Fibroblast of the aortic adventitia (primary cell): ENCODE data around the gene LRRC53. TPM values are rescaled to one million over a fixed set of nuclear protein-coding genes. Genes with fewer than 3 reads are reported as not detected.

Experiments
- DNase-seq: peaks from one replicate; pipeline ENCODE4 v3.0.0-alpha.2; 2010; ENCODE audit warnings: low read depth
- H3K4me3 ChIP-seq: 2 replicates; pipeline ENCODE4 v1.5.1; 2011; ENCODE audit warnings: low read depth, mild to moderate bottlenecking, control low read depth, low read length, moderate library complexity
- total RNA-seq: library from RNA; depleted of rRNA; stranded (reverse); fragments of >200 nt; gene quantifications from 2 replicates; pipeline ENCODE4 v1.2.3, GENCODE V29; 2012; ENCODE audit warnings: low replicate concordance
- TF ChIP-seq, protein P1 (sequence below): IDR thresholded peaks from 2 replicates; pipeline ENCODE4 v1.5.1; 2011; ENCODE audit warnings: mild to moderate bottlenecking, low read length, control low read depth, inconsistent platforms; ENCODE audit not compliant: insufficient read depth

Gene LRRC53
- total RNA-seq, 1 donor = not detected

DNA sequence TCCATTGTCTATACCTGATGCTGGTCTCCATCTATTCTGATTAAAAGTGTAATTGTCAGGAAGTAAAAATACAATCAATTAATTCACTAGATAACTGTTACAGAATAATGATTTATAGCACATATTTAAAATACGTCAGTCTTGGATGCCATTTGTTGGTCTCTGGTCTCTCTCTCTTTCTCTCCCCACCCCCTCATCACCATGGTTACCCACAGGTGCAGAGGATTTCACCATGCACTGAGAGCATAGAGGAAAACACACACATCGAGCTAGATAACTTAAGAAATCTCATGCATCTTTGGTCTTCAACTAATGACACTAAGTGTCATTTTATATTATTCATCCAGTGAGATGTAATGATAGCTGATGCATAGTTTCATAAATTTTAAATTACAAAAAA is 33.4 kb downstream of the LRRC53 start:
- no peak for DNase-seq
- TF ChIP-seq, protein P1, sequence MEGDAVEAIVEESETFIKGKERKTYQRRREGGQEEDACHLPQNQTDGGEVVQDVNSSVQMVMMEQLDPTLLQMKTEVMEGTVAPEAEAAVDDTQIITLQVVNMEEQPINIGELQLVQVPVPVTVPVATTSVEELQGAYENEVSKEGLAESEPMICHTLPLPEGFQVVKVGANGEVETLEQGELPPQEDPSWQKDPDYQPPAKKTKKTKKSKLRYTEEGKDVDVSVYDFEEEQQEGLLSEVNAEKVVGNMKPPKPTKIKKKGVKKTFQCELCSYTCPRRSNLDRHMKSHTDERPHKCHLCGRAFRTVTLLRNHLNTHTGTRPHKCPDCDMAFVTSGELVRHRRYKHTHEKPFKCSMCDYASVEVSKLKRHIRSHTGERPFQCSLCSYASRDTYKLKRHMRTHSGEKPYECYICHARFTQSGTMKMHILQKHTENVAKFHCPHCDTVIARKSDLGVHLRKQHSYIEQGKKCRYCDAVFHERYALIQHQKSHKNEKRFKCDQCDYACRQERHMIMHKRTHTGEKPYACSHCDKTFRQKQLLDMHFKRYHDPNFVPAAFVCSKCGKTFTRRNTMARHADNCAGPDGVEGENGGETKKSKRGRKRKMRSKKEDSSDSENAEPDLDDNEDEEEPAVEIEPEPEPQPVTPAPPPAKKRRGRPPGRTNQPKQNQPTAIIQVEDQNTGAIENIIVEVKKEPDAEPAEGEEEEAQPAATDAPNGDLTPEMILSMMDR = no peak
- H3K4me3 ChIP-seq = no peak overlapping the region

DNA sequence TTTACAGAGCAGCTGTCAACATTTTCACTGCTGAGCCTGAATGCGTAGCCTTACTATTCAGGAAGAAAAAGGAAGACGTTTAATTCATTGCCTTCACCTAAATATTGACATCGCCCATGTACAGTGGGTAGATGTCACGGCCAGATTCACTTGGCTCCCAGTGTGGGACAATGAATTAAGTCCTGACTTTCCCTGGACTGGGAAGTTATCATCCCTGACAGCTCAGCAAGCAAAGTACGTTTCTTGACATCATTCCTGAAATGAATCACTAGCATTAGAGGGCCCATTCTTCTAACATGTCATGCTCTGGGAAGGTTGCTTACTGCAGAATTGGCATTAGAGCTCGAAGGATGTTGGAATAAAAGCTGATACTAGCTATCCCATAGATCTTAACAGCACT is 37.8 kb downstream of the LRRC53 start:
- DNase-seq = no peak
- TF ChIP-seq, protein P1 = no peak

DNA sequence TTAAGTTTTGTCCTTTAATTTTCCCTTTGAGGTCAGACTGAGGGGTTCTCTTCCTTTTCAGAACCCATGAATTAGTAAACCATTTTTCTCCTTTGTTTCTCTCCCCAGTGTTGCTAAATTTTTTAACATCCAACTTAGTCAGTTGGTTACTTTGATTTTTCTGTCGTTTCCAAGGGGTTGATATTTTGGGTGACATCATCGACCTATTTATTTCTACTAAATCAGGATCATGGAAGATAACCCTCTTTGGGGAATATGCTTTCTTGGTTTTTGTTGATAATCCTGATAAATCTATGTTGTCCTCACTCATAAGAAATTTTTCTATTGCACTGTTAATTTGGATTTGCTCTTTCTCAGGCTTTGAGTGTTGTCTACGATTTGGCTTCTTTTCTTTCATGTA is 40.9 kb downstream of the LRRC53 start:
- TF ChIP-seq, protein P1 = no peak
- DNase-seq = no peak
- no peak overlapping the region for H3K4me3 ChIP-seq

More for the DNA sequence above, 37.8 kb downstream of the LRRC53 start:
- no peak overlapping the region for H3K4me3 ChIP-seq

DNA sequence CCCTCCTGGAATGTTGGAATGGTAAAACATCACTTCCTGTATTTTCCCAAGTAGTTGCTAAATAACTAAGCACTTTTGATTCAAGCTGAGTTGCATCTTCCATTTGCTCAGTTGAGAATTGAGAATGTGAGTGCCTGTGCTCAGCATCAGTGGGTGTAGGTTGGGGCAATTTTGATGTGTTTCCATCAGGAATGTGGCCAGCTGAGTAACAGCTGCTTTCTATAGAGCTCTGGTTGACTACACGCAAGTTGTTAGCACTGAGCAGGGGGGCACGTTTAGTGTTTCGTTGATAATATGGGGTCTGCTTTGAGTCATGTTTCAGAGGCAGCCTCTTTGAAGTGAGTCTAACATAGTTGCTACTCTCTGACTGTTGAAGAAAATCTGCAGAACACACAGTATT is 41.5 kb downstream of the LRRC53 start:
- no peak overlapping the region for H3K4me3 ChIP-seq
- DNase-seq = no peak
- TF ChIP-seq, protein P1 = no peak

DNA sequence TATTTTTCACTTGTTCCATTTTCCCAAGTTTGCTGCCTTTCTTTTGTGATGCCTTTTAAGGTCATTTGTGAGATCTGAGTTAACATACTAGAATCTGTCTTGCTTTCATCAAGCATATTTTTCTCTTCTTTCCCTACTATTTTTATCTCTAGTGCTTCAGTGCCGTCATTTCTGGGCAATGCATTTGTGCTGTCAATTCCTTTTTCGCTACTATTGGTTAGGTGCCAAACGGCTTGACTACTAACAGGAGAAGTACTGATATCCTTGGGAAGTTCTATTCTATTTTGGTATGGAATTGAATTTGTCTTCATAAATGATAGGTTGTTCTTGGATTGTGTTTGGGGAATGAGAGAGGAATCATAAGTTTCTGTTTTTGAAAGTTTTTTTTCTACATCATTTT is 42.2 kb downstream of the LRRC53 start:
- H3K4me3 ChIP-seq = no peak overlapping the region
- DNase-seq = peak; percentile 4
- TF ChIP-seq, protein P1 = no peak

- TF ChIP-seq, protein P1 = peak; percentile 62
- no peak overlapping the region for H3K4me3 ChIP-seq
- DNase-seq = peak; percentile 51
These were observed 43.3 kb downstream of the LRRC53 start for GRCh38 chr1:74468982-74469603.

GRCh38 chr1:74467786-74468377 is 44.5 kb downstream of the LRRC53 start:
- H3K4me3 ChIP-seq = no peak overlapping the region
- TF ChIP-seq, protein P1 = no peak
- no peak for DNase-seq
